GM12865 (cell line): ENCODE results near the gene PPP2R3A.
A peak's percentile ranks its signal among the peaks of the same experiment; 100 is the strongest.
"Not testable (repeated sequence)": the region's sequence is repeated elsewhere in the genome, so short reads cannot be mapped to it uniquely, and the experiment has no call there.

Experiments
- DNase-seq: peaks from one replicate; pipeline ENCODE4 v3.0.0; 2010; ENCODE audit warnings: low read depth
- H3K4me3 ChIP-seq: 2 replicates; pipeline ENCODE4 v1.5.1; 2011; ENCODE audit warnings: mild to moderate bottlenecking, low read depth, low read length, control low read depth
- TF ChIP-seq, protein P1 (sequence below): IDR thresholded peaks from 2 replicates; pipeline ENCODE4 v1.5.1; 2011; ENCODE audit warnings: low read length, control low read depth, low read depth, inconsistent platforms; ENCODE audit not compliant: insufficient read depth; ENCODE audit errors: missing control alignments

Gene PPP2R3A

DNA sequence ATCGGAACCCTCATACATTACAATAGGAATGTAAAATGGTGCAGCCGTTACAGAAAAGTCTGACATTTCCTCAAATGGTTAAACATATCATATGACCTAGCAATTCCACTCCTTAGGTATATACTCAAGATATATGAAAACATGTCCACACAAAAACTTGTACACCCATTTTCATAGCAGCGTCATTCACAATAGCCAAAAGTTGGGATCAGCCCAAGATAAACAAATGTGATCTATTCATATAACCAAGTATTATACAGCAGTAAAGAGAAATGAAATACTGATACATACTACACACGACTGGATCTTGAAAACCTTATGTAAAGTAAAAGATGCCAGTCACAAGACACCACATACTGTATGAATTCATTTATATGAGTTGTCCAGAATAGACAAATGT, 128.2 kb downstream of the PPP2R3A start:
- no peak for DNase-seq
- no peak overlapping the region for H3K4me3 ChIP-seq
- TF ChIP-seq, protein P1, sequence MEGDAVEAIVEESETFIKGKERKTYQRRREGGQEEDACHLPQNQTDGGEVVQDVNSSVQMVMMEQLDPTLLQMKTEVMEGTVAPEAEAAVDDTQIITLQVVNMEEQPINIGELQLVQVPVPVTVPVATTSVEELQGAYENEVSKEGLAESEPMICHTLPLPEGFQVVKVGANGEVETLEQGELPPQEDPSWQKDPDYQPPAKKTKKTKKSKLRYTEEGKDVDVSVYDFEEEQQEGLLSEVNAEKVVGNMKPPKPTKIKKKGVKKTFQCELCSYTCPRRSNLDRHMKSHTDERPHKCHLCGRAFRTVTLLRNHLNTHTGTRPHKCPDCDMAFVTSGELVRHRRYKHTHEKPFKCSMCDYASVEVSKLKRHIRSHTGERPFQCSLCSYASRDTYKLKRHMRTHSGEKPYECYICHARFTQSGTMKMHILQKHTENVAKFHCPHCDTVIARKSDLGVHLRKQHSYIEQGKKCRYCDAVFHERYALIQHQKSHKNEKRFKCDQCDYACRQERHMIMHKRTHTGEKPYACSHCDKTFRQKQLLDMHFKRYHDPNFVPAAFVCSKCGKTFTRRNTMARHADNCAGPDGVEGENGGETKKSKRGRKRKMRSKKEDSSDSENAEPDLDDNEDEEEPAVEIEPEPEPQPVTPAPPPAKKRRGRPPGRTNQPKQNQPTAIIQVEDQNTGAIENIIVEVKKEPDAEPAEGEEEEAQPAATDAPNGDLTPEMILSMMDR, result no peak

DNA sequence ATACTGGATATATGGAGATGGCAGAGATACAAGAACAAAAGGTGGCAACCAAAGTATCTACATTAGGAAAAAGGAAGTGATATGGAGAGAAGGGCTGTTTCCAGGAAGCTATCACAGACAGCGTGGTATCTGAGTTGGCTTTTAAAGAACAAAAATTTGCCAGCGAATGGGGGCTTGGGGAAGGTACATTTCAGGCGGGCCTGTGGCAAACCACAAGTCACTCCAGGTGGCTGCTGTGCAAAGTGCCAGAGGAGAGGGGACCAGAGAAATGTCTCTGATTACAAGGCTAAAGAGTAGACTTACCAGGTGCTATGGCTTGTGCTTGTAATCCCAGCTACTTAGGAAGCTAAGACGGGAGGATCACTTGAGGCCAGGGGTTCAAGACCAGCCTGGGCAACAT, 139.5 kb downstream of the PPP2R3A start:
- TF ChIP-seq, protein P1, result no peak
- no peak overlapping the region for H3K4me3 ChIP-seq
- no peak for DNase-seq

DNA sequence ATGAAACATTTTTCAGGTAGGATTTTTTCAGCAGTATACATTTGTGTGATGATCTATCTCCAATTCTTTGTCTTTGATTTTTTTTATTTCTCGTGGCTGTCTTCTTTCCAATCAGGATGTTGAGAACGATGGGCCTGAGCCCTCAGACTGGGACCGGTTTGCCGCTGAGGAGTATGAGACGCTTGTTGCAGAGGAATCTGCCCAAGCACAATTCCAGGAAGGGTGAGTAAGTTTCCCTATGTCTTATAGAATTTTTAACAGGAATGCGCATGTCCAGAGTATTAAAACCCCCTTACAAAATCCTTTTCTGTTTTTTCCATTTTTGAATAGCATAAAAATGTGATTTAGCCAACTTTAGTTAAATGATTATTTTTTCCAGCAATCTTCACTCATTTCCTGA, 140.6 kb downstream of the PPP2R3A start:
- no peak for DNase-seq
- TF ChIP-seq, protein P1, result no peak
- H3K4me3 ChIP-seq, result no peak overlapping the region

- H3K4me3 ChIP-seq, result no peak overlapping the region
- TF ChIP-seq, protein P1, result no peak
- DNase-seq, result peak; percentile 50
These were observed 144.0 kb downstream of the PPP2R3A start for GRCh38 chr3:136109499-136109898.

DNA sequence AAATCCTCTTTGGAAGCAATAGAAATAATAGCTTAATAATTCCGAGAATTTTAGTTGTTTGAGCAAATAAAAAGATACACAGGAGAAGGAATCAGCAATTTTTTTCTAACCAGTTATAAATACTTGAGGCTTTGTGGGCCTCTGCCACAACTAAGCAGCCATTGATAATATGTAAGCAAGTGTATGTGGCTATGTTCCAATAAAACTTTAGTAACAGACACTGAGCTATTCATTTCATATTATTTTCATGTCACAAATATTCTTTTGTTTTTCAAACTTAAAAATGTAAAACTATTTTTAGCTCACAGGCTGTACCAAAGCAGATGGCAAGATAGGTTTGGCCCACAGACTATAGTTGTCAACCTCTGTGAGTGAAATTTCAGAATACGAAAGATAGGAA, 145.0 kb downstream of the PPP2R3A start:
- DNase-seq, result no peak
- TF ChIP-seq, protein P1, result no peak
- H3K4me3 ChIP-seq, result no peak overlapping the region

DNA sequence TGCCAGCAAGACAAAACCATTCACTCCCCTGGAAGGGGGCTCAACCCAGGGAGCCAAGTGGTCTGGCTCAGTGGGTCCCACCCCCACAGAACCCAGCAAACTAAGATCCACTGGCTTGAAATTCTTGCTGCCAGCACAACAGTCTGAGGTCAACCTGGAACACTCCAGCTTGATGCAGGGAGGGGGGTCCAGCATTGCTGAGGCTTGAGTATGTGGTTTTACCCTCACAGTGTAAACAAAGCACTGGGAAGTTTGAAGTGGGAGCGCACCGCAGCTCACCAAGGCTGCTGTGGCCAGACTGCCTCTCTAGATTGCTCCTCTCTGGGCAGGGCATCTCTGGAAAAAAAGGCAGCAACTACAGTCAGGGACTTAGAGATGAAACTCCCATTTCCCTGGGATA, 148.9 kb downstream of the PPP2R3A start:
- DNase-seq, result no peak
- no peak overlapping the region for H3K4me3 ChIP-seq
- TF ChIP-seq, protein P1, result no peak

GRCh38 chr3:136119332-136119731, 153.8 kb downstream of the PPP2R3A start:
- DNase-seq, H3K4me3 ChIP-seq: not testable (repeated sequence)

- DNase-seq, H3K4me3 ChIP-seq: not testable (repeated sequence)
These were observed 154.3 kb downstream of the PPP2R3A start for GRCh38 chr3:136119783-136120182.
